ENCODE results near the gene MCHR1.

Gene MCHR1

GRCh38 chr22:40681451-40681850, 2.2 kb downstream of the MCHR1 start:
- peaks cover 22% of the 10 kb centered on the region for H3K4me1 ChIP-seq (ENCODE audit: control insufficient read depth, low read length)
- peaks cover 2% of the 10 kb centered on the region; the same call in 1 of the 2 replicates for H3K27me3 ChIP-seq (ENCODE audit: control insufficient read depth, low read length)
- no peak overlapping the region for H3K4me3 ChIP-seq (ENCODE audit: low read length)
- no peaks in the 10 kb centered on the region for H3K9me2 ChIP-seq (replicated peaks; ENCODE audit: control insufficient read depth, low read length)
- H3K79me2 ChIP-seq (ENCODE audit: control insufficient read depth, low read length): no peaks in the 10 kb centered on the region
- H3K36me3 ChIP-seq (ENCODE audit: control insufficient read depth, low read length): no peaks in the 10 kb centered on the region
- no peaks in the 10 kb centered on the region for H4K20me1 ChIP-seq (ENCODE audit: control insufficient read depth, insufficient read depth, low read depth, low read length)
- no peak overlapping the region for H3K4me2 ChIP-seq (ENCODE audit: low read length)
- TF ChIP-seq CTCF (IDR thresholded peaks at IDR 0.05; ENCODE audit: low read depth, low read length, poor library complexity, severe bottlenecking) (no peak), EZH2phosphoT487 (IDR thresholded peaks at IDR 0.05; ENCODE audit: borderline replicate concordance, low read length) (no peak)
- no peaks in the 10 kb centered on the region for H3K9me3 ChIP-seq (ENCODE audit: control insufficient read depth, insufficient read depth, low read length)
- H3F3A ChIP-seq (ENCODE audit: control insufficient read depth, insufficient read depth): no peaks in the 10 kb centered on the region
- no peak overlapping the region for H3K27ac ChIP-seq (ENCODE audit: low read depth, low read length)

GRCh38 chr22:40684728-40685127, 5.4 kb downstream of the MCHR1 start:
- TF ChIP-seq EZH2phosphoT487 (IDR thresholded peaks at IDR 0.05; ENCODE audit: borderline replicate concordance, low read length) (no peak), CTCF (IDR thresholded peaks at IDR 0.05; ENCODE audit: low read depth, low read length, poor library complexity, severe bottlenecking) (no peak)
- Histone ChIP-seq H3K79me2 (ENCODE audit: control insufficient read depth, low read length) (no peaks in the 10 kb centered on the region), H3K36me3 (ENCODE audit: control insufficient read depth, low read length) (no peaks in the 10 kb centered on the region), H3K27ac (ENCODE audit: low read depth, low read length) (no peak overlapping the region), H3K4me3 (ENCODE audit: low read length) (no peak overlapping the region), H3K27me3 (ENCODE audit: control insufficient read depth, low read length) (no peaks in the 10 kb centered on the region), H3K4me1 (ENCODE audit: control insufficient read depth, low read length) (peaks cover 22% of the 10 kb centered on the region), H3K9me2 (replicated peaks; ENCODE audit: control insufficient read depth, low read length) (no peaks in the 10 kb centered on the region), H3K9me3 (ENCODE audit: control insufficient read depth, insufficient read depth, low read length) (no peaks in the 10 kb centered on the region), H3K4me2 (ENCODE audit: low read length) (no peak overlapping the region), H4K20me1 (ENCODE audit: control insufficient read depth, insufficient read depth, low read depth, low read length) (no peaks in the 10 kb centered on the region), H3F3A (ENCODE audit: control insufficient read depth, insufficient read depth) (no peaks in the 10 kb centered on the region; the same call in 1 of the 2 replicates)

GRCh38 chr22:40685406-40685805, 6.1 kb downstream of the MCHR1 start:
- TF ChIP-seq CTCF (IDR thresholded peaks at IDR 0.05; ENCODE audit: low read depth, low read length, poor library complexity, severe bottlenecking) (no peak), EZH2phosphoT487 (IDR thresholded peaks at IDR 0.05; ENCODE audit: borderline replicate concordance, low read length) (no peak)
- H3K27me3 ChIP-seq (ENCODE audit: control insufficient read depth, low read length): no peaks in the 10 kb centered on the region
- no peaks in the 10 kb centered on the region for H4K20me1 ChIP-seq (ENCODE audit: control insufficient read depth, insufficient read depth, low read depth, low read length)
- H3K4me2 ChIP-seq (ENCODE audit: low read length): no peak overlapping the region
- no peaks in the 10 kb centered on the region for H3K9me3 ChIP-seq (ENCODE audit: control insufficient read depth, insufficient read depth, low read length)
- no peaks in the 10 kb centered on the region; the same call in 1 of the 2 replicates for H3F3A ChIP-seq (ENCODE audit: control insufficient read depth, insufficient read depth)
- H3K36me3 ChIP-seq (ENCODE audit: control insufficient read depth, low read length): no peaks in the 10 kb centered on the region
- no peak overlapping the region for H3K4me3 ChIP-seq (ENCODE audit: low read length)
- H3K9me2 ChIP-seq (replicated peaks; ENCODE audit: control insufficient read depth, low read length): no peaks in the 10 kb centered on the region
- H3K4me1 ChIP-seq (ENCODE audit: control insufficient read depth, low read length): peaks cover 22% of the 10 kb centered on the region
- H3K27ac ChIP-seq (ENCODE audit: low read depth, low read length): no peak overlapping the region
- no peaks in the 10 kb centered on the region for H3K79me2 ChIP-seq (ENCODE audit: control insufficient read depth, low read length)

Measured in DOHH2 (cell line).